Endothelial cell of umbilical vein (primary cell): ENCODE results near the gene CECR2. TPM values are rescaled to one million over a fixed set of nuclear protein-coding genes. Genes with fewer than 3 reads are reported as not detected.

Source experiments
- BruUV-seq: library from RNA; stranded (reverse); fragments of 400-500 nt; replicated peaks from 2 replicates; lab custom pipeline; 2021; lab: Mats Ljungman, UMichigan
- CTCF ChIA-PET: fragments of 300-600, 350-600 bp; sonication (Branson Sonifier 250); formaldehyde crosslinking; loops from one replicate; lab custom pipeline; 2021; ENCODE audit warnings: antibody characterized with exemption, inconsistent platforms; lab: Charles Lee
- POLR2A ChIA-PET: fragments of 300-600, 350-600 bp; sonication (Branson Sonifier 250); formaldehyde crosslinking; loops from one replicate; lab custom pipeline; 2021; ENCODE audit warnings: antibody characterized with exemption, inconsistent platforms; lab: Charles Lee
- DNase-seq: peaks from one replicate; pipeline ENCODE4 v3.0.0-alpha.2; 2011; ENCODE audit warnings: low read depth, low spot score
- FAIRE-seq: peaks from 2 replicates; lab custom pipeline; 2011; peaks lifted over from hg19 to GRCh38; lab: Jason Lieb, UNC
- H2AFZ ChIP-seq: 2 replicates; pipeline ENCODE4 v1.6.0; 2012; ENCODE audit warnings: low read depth, low read length, control low read depth, inconsistent platforms
- H3K27ac ChIP-seq: 2 replicates; pipeline ENCODE4 v1.5.1; 2011; ENCODE audit warnings: low read depth, mild to moderate bottlenecking, control low read depth, low read length, moderate library complexity; ENCODE audit not compliant: insufficient read depth
- H3K27me3 ChIP-seq, 2 experiments: 2 replicates each; pipeline versions ENCODE4 v1.6.0 to v1.6.1; 2011; ENCODE audit warnings: low read length in 2 of 2, mixed read lengths in 1 of 2; ENCODE audit not compliant: control insufficient read depth in 2 of 2, insufficient read depth in 2 of 2
- H3K36me3 ChIP-seq, 2 experiments: 2 replicates in 1 of 2; 3 replicates in 1 of 2; pipeline ENCODE4 v1.5.1; 2011; ENCODE audit warnings: low read length in 2 of 2, mild to moderate bottlenecking in 1 of 2, moderate library complexity in 1 of 2; ENCODE audit not compliant: control insufficient read depth in 2 of 2, insufficient read depth in 2 of 2; ENCODE audit errors: extremely low read depth in 1 of 2
- H3K4me1 ChIP-seq: 3 replicates; pipeline ENCODE4 v1.5.1; 2011; ENCODE audit warnings: mild to moderate bottlenecking, low read length; ENCODE audit not compliant: control insufficient read depth, insufficient read depth; ENCODE audit errors: extremely low read depth
- H3K4me2 ChIP-seq: 2 replicates; pipeline ENCODE4 v1.6.1; 2011; ENCODE audit warnings: low read length, control low read depth, mixed read lengths; ENCODE audit not compliant: insufficient read depth
- H3K4me3 ChIP-seq, 3 experiments: fragments of 200-600 bp in 1 of 3; sonication (generic), shearing (Covaris generic) in 1 of 3; replicated peaks in 1 of 3; 2 replicates each; pipeline ENCODE4 v1.5.1; 2011 to 2016; ENCODE audit warnings: control low read depth in 3 of 3, low read length in 3 of 3, mild to moderate bottlenecking in 2 of 3, inconsistent platforms in 1 of 3, low read depth in 1 of 3, moderate library complexity in 1 of 3; ENCODE audit not compliant: insufficient read depth in 1 of 3
- H3K79me2 ChIP-seq: 2 replicates; pipeline ENCODE4 v1.6.0; 2012; ENCODE audit warnings: low read length, inconsistent platforms; ENCODE audit not compliant: control insufficient read depth, insufficient read depth
- H3K9ac ChIP-seq: replicated peaks from 2 replicates; pipeline ENCODE3; 2011; ENCODE audit warnings: low read length, control low read depth; ENCODE audit not compliant: insufficient read depth; ENCODE audit errors: extremely low read depth
- H3K9me1 ChIP-seq: replicated peaks from 3 replicates; pipeline ENCODE4 v1.6.0; 2011; ENCODE audit warnings: mild to moderate bottlenecking, low read length; ENCODE audit not compliant: control insufficient read depth, insufficient read depth; ENCODE audit errors: extremely low read depth
- H3K9me3 ChIP-seq: replicated peaks from 2 replicates; pipeline ENCODE4 v1.5.1; 2012; ENCODE audit warnings: low read length, inconsistent platforms; ENCODE audit not compliant: control insufficient read depth, insufficient read depth
- H4K20me1 ChIP-seq: replicated peaks from 2 replicates; pipeline ENCODE3; 2011; ENCODE audit warnings: mild to moderate bottlenecking, low read length; ENCODE audit not compliant: control insufficient read depth, insufficient read depth; ENCODE audit errors: extremely low read depth
- CTCF ChIP-seq, 2 donors: IDR thresholded peaks; 1 replicate in 1 of 2; 2 replicates in 1 of 2; pipeline ENCODE4 v1.5.1; 2011; ENCODE audit warnings: low read length in 2 of 2, mild to moderate bottlenecking in 2 of 2, moderate library complexity in 2 of 2, control low read depth in 1 of 2, inconsistent platforms in 1 of 2, low read depth in 1 of 2; ENCODE audit not compliant: insufficient read depth in 1 of 2; ENCODE audit errors: extremely low read depth in 1 of 2
- EZH2 ChIP-seq: IDR thresholded peaks from 2 replicates; pipeline ENCODE4 v1.6.1; 2012; ENCODE audit warnings: borderline replicate concordance, low read depth, mild to moderate bottlenecking, moderate library complexity, low read length, inconsistent platforms; ENCODE audit not compliant: severe bottlenecking
- FOS ChIP-seq: IDR thresholded peaks from 2 replicates; pipeline ENCODE4 v1.6.1; 2011; ENCODE audit warnings: mild to moderate bottlenecking, low read length, moderate library complexity, borderline replicate concordance; ENCODE audit not compliant: insufficient read depth
- GATA2 ChIP-seq: IDR thresholded peaks from 2 replicates; pipeline ENCODE4 v1.7.0; 2011; ENCODE audit warnings: low read depth, mild to moderate bottlenecking, moderate library complexity, mixed read lengths, low read length; ENCODE audit not compliant: insufficient read length, insufficient read depth
- JUN ChIP-seq: IDR thresholded peaks from 2 replicates; pipeline ENCODE4 v1.6.1; 2011; ENCODE audit warnings: borderline replicate concordance, low read depth; ENCODE audit not compliant: insufficient read length, insufficient read depth
- MAX ChIP-seq: IDR thresholded peaks from 2 replicates; pipeline ENCODE4 v1.6.1; 2011; ENCODE audit not compliant: insufficient read depth, insufficient read length
- MYC ChIP-seq: IDR thresholded peaks from one replicate; pipeline ENCODE4 v1.6.1; 2011; ENCODE audit warnings: mild to moderate bottlenecking, low read depth, low read length
- POLR2A ChIP-seq: IDR thresholded peaks from 2 replicates; pipeline ENCODE4 v1.6.1; 2012; ENCODE audit warnings: low read depth, mild to moderate bottlenecking, control low read depth, low read length
- POLR2AphosphoS5 ChIP-seq: IDR thresholded peaks from 2 replicates; pipeline ENCODE4 v1.6.1; 2012; ENCODE audit warnings: low read depth, mild to moderate bottlenecking, control low read depth, low read length, moderate library complexity; ENCODE audit not compliant: insufficient read depth
- dilution Hi-C: fragments of 300-500 bp; cut with MboI; formaldehyde crosslinking; loops from one replicate; pipeline ENCODE4 v1.15.0; 2019; ENCODE audit warnings: low sequenced_read_pairs; ENCODE audit not compliant: extremely low pct_ligation_motif_present
- intact Hi-C: fragments of 100-400 bp; cut with micrococcal nuclease; formaldehyde crosslinking; loops from one replicate; pipeline ENCODE4 v1.10.0; 2022
- polyA plus RNA-seq, 4 experiments: library from polyadenylated mRNA; depleted of rRNA in 3 of 4; stranded (reverse) in 3 of 4; unstranded in 1 of 4; fragments of >200 nt; gene quantifications; 2 replicates each; pipeline versions ENCODE4 v1.2.1 to v1.2.3, GENCODE V29; 2011 to 2012; ENCODE audit warnings: missing spikeins in 1 of 4
- total RNA-seq: library from RNA; stranded (reverse); gene quantifications from 2 replicates; pipeline ENCODE4 v1.2.3, GENCODE V29; 2021

Gene CECR2
- total and polyA plus RNA-seq, 2 donors (not counting 3 experiments of a cell fraction or from before 2014, with no cell fraction given), result 0.01 TPM; not detected in 1

DNA sequence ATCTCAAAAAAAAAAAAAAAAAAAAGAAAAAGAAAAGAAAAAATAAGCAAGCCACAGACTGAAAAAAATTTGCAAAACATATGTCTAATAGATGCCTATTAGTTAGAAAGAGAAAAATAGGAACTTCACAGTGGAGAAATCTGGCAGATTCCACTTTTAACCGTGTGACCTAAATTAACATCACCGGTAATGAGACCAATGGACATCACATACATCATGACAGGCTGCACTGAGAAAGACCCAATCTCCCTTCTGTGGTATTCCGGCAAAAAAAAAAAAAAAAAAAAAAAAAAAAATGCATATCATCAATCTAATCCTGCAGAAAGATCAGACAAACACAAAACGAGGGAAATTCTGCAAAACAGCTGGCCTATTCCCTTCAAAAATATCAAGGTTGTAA, 46.7 kb upstream of the CECR2 start:
- no peaks in the 10 kb centered on the region for H3K9me1 ChIP-seq
- ChIA-PET POLR2A (no interaction called here), CTCF (no interaction called here)
- FAIRE-seq, result no peak
- no peak overlapping the region for H2AFZ ChIP-seq
- no peaks in the 10 kb centered on the region for H3K36me3 ChIP-seq
- BruUV-seq, result no TSS peak
- H3K27me3 ChIP-seq, result no peaks in the 10 kb centered on the region
- no peaks in the 10 kb centered on the region for H3K9me3 ChIP-seq
- TF ChIP-seq CTCF (IDR thresholded peaks at IDR 0.05; ENCODE audit: extremely low read depth in 1 of 2, insufficient read depth in 1 of 2, low read depth in 1 of 2, low read length in 2 of 2) (no peak), POLR2A (no peak), MAX (no peak), POLR2AphosphoS5 (no peak), JUN (no peak), MYC (no peak), GATA2 (no peak), EZH2 (no peak), FOS (no peak)
- H3K4me3 ChIP-seq, result no peak overlapping the region
- no peaks in the 10 kb centered on the region for H3K4me1 ChIP-seq
- DNase-seq, result no peak
- intact Hi-C loops, result no loop called here
- no peak overlapping the region for H3K9ac ChIP-seq
- no peak overlapping the region for H3K27ac ChIP-seq
- H3K79me2 ChIP-seq, result no peaks in the 10 kb centered on the region
- H4K20me1 ChIP-seq, result no peaks in the 10 kb centered on the region
- dilution Hi-C loops, result no loop called here
- H3K4me2 ChIP-seq, result no peak overlapping the region
